Colonic mucosa (tissue), 4 donors: Measurements from ENCODE around the gene ARHGDIB. TPM values are rescaled to one million over a fixed set of nuclear protein-coding genes. Genes with fewer than 3 reads are reported as not detected.
A peak's percentile ranks its signal among the peaks of the same experiment; 100 is the strongest.

Experiments used
- DNase-seq: peaks from one replicate; pipeline ENCODE4 v3.0.0-alpha.2; 2020
- H3K27ac ChIP-seq: fragments of 200-600 bp; one replicate; pipeline ENCODE4 v1.8.0; 2021
- H3K27me3 ChIP-seq: fragments of 200-600 bp; one replicate; pipeline ENCODE4 v1.8.0; 2021
- H3K36me3 ChIP-seq: fragments of 200-600 bp; one replicate; pipeline ENCODE4 v1.8.0; 2021
- H3K4me1 ChIP-seq: fragments of 200-600 bp; one replicate; pipeline ENCODE4 v1.8.0; 2021; ENCODE audit warnings: mild to moderate bottlenecking
- H3K4me3 ChIP-seq: fragments of 200-600 bp; one replicate; pipeline ENCODE4 v1.8.0; 2021
- H3K9ac ChIP-seq, 2 donors: one replicate each; pipeline ENCODE4 v1.7.0; 2013; ENCODE audit warnings: control low read depth in 2 of 2, low read depth in 2 of 2, low read length in 2 of 2
- H3K9me3 ChIP-seq: fragments of 200-600 bp; one replicate; pipeline ENCODE4 v1.8.0; 2021
- CTCF ChIP-seq: fragments of 200-600 bp; IDR thresholded peaks from one replicate; pipeline ENCODE4 v1.8.0; 2022; ENCODE audit warnings: antibody characterized with exemption, mild to moderate bottlenecking
- intact Hi-C: fragments of 100-400 bp; cut with DNase I; formaldehyde crosslinking; loops from one replicate; pipeline ENCODE4 v1.14.1; 2022
- total RNA-seq, 2 donors: library from RNA; stranded (reverse); fragmentation: NEBNext Ultra II Directional in 1 of 2; extraction: Animal tissue kit (Norgen Biotek cat#: 25700) in 1 of 2; gene quantifications; one replicate each; pipeline ENCODE4 v1.2.1, GENCODE V29; 2021
- donor health status: healthy.
- donor health status: DM: no; HTN: no; CAD: no.
- donor health status: DM: no; HTN: no; CAD: no.

ARHGDIB gene
- total RNA-seq, 2 donors from 2014 or later = 21.5 to 40.8 TPM

GRCh38 chr12:15001733-15002382, 40.5 kb upstream of the ARHGDIB start:
- Histone ChIP-seq H3K36me3 (no peaks in the 10 kb centered on the region), H3K27me3 (no peaks in the 10 kb centered on the region), H3K9ac (no peak overlapping the region), H3K4me3 (no peak overlapping the region), H3K9me3 (no peaks in the 10 kb centered on the region), H3K27ac (peak overlapping the region; percentile 8), H3K4me1 (no peaks in the 10 kb centered on the region)
- intact Hi-C loops = no loop called here
- TF ChIP-seq CTCF = no peak
- DNase-seq = no peak

- Histone ChIP-seq H3K9me3 (no peaks in the 10 kb centered on the region), H3K36me3 (no peaks in the 10 kb centered on the region), H3K27me3 (no peaks in the 10 kb centered on the region), H3K27ac (no peak overlapping the region), H3K9ac (no peak overlapping the region), H3K4me1 (no peaks in the 10 kb centered on the region), H3K4me3 (no peak overlapping the region)
- no peak for DNase-seq
- intact Hi-C loops = no loop called here
- no peak for TF ChIP-seq CTCF
Observed at GRCh38 chr12:15000575-15000974, 39.2 kb upstream of the ARHGDIB start.

GRCh38 chr12:14999695-15000365, 38.4 kb upstream of the ARHGDIB start:
- H3K27me3 ChIP-seq = no peaks in the 10 kb centered on the region
- no peak for TF ChIP-seq CTCF
- no peak overlapping the region for H3K4me3 ChIP-seq
- no peak overlapping the region for H3K27ac ChIP-seq
- no peak overlapping the region for H3K9ac ChIP-seq
- DNase-seq = no peak
- no peaks in the 10 kb centered on the region for H3K36me3 ChIP-seq
- no peaks in the 10 kb centered on the region for H3K4me1 ChIP-seq
- H3K9me3 ChIP-seq = no peaks in the 10 kb centered on the region
- intact Hi-C loops = loop anchor here (5.0 kb wide), 2 partner anchors 222 to 273 kb away; partner anchors contain the start of gene RERG

- Histone ChIP-seq H3K4me1 (no peaks in the 10 kb centered on the region), H3K27me3 (no peaks in the 10 kb centered on the region), H3K4me3 (no peak overlapping the region), H3K27ac (no peak overlapping the region), H3K36me3 (no peaks in the 10 kb centered on the region), H3K9me3 (no peaks in the 10 kb centered on the region), H3K9ac (no peak overlapping the region)
- intact Hi-C loops = loop anchor here (5.0 kb wide), 2 partner anchors 223 to 272 kb away; partner anchors contain the start of gene RERG
- DNase-seq = no peak
- TF ChIP-seq CTCF = no peak
Observed at GRCh38 chr12:14999021-14999694, 37.8 kb upstream of the ARHGDIB start.

GRCh38 chr12:14997998-14998397, 36.6 kb upstream of the ARHGDIB start:
- no peak for DNase-seq
- no peak for TF ChIP-seq CTCF
- H3K27ac ChIP-seq = no peak overlapping the region
- intact Hi-C loops = loop anchor here (5.0 kb wide), 2 partner anchors 224 to 271 kb away; partner anchors contain the start of gene RERG
- H3K9me3 ChIP-seq = no peaks in the 10 kb centered on the region
- no peak overlapping the region for H3K4me3 ChIP-seq
- H3K36me3 ChIP-seq = no peaks in the 10 kb centered on the region
- no peaks in the 10 kb centered on the region for H3K4me1 ChIP-seq
- H3K27me3 ChIP-seq = no peaks in the 10 kb centered on the region
- H3K9ac ChIP-seq = no peak overlapping the region
